B cell (primary cell): ENCODE data around the gene TMEM87B. TPM values are rescaled to one million over a fixed set of nuclear protein-coding genes. Genes with fewer than 3 reads are reported as not detected.

Experiments used
- ATAC-seq: fragments of 200-7000 bp; cut with Tn5 transposase; one replicate; pipeline ENCODE4 v1.10.0; 2021; ENCODE audit warnings: low read depth, mild to moderate bottlenecking, moderate number of reproducible peaks, moderate library complexity
- CTCF ChIA-PET: fragments of 350-600 bp; sonication (Branson Sonifier 250); formaldehyde crosslinking; loops from one replicate; lab custom pipeline; 2021; ENCODE audit warnings: antibody characterized with exemption, inconsistent platforms; lab: Charles Lee
- POLR2A ChIA-PET: fragments of 350-600 bp; sonication (Branson Sonifier 250); formaldehyde crosslinking; loops from one replicate; lab custom pipeline; 2021; ENCODE audit warnings: antibody characterized with exemption; lab: Charles Lee
- DNase-seq: peaks from one replicate; pipeline ENCODE4 v3.0.0; 2013
- H2AFZ ChIP-seq: 2 replicates; pipeline ENCODE4 v1.6.1; 2012; ENCODE audit warnings: mild to moderate bottlenecking, low read depth, low read length; ENCODE audit not compliant: insufficient read depth, poor library complexity, severe bottlenecking
- H3K27ac ChIP-seq, 2 donors: 1 replicate in 1 of 2; 2 replicates in 1 of 2; pipeline ENCODE4 v1.5.1; 2012 to 2013; ENCODE audit warnings: low read length in 2 of 2, mild to moderate bottlenecking in 2 of 2, moderate library complexity in 1 of 2
- H3K27me3 ChIP-seq, 4 experiments: fragments of 200-600 bp in 1 of 4; sonication (generic) in 1 of 4; replicated peaks in 1 of 4; 1 replicate in 2 of 4; 2 replicates in 2 of 4; pipeline versions ENCODE4 v1.6.1 to v1.7.0; 2013 to 2016; ENCODE audit warnings: low read length in 3 of 4, mild to moderate bottlenecking in 2 of 4, mixed read lengths in 1 of 4, moderate library complexity in 1 of 4; ENCODE audit not compliant: insufficient read depth in 4 of 4, control insufficient read depth in 3 of 4; ENCODE audit errors: control extremely low read depth in 1 of 4
- H3K36me3 ChIP-seq, 2 experiments: replicated peaks in 1 of 2; 1 replicate in 1 of 2; 2 replicates in 1 of 2; pipeline versions ENCODE4 v1.6.1 to v1.7.1; 2013; ENCODE audit warnings: low read length in 1 of 2; ENCODE audit not compliant: insufficient read depth in 2 of 2, control insufficient read depth in 1 of 2; ENCODE audit errors: control extremely low read depth in 1 of 2, extremely low read depth in 1 of 2
- H3K4me1 ChIP-seq, 2 donors: fragments of 200-600 bp in 1 of 2; sonication (generic) in 1 of 2; 1 replicate in 1 of 2; 2 replicates in 1 of 2; pipeline versions ENCODE4 v1.5.1 to v1.6.1; 2013 to 2017; ENCODE audit warnings: low read length in 2 of 2; ENCODE audit not compliant: control insufficient read depth in 2 of 2, insufficient read depth in 2 of 2
- H3K4me2 ChIP-seq: replicated peaks from 2 replicates; pipeline ENCODE3; 2012; ENCODE audit warnings: mild to moderate bottlenecking, low read depth, low read length; ENCODE audit not compliant: poor library complexity, severe bottlenecking
- H3K4me3 ChIP-seq, 5 experiments: fragments of 200-600 bp in 1 of 5; sonication (generic) in 1 of 5; 1 replicate in 3 of 5; 2 replicates in 2 of 5; pipeline versions ENCODE4 v1.5.1 to v1.7.0; 2011 to 2016; ENCODE audit warnings: low read length in 4 of 5, mild to moderate bottlenecking in 4 of 5, low read depth in 2 of 5, control low read depth in 1 of 5, moderate library complexity in 1 of 5; ENCODE audit not compliant: insufficient read depth in 1 of 5; ENCODE audit errors: control extremely low read depth in 1 of 5, extremely low read depth in 1 of 5
- H3K79me2 ChIP-seq: fragments of 200-600 bp; sonication (generic); one replicate; pipeline ENCODE4 v1.6.0; 2016; ENCODE audit warnings: low read length; ENCODE audit not compliant: control insufficient read depth, insufficient read depth
- H3K9ac ChIP-seq: fragments of 200-600 bp; sonication (generic); 2 replicates; pipeline ENCODE4 v1.6.1; 2017; ENCODE audit warnings: mild to moderate bottlenecking, low read length, moderate library complexity
- H3K9me3 ChIP-seq, 3 donors: one replicate each; pipeline versions ENCODE4 v1.6.1 to v1.7.1; 2013; ENCODE audit warnings: low read length in 2 of 3; ENCODE audit not compliant: control insufficient read depth in 2 of 3, insufficient read depth in 1 of 3; ENCODE audit errors: control extremely low read depth in 1 of 3
- H4K20me1 ChIP-seq: 2 replicates; pipeline ENCODE4 v1.6.0; 2012; ENCODE audit warnings: mild to moderate bottlenecking, low read length; ENCODE audit not compliant: insufficient read depth, control insufficient read depth, poor library complexity, severe bottlenecking
- H3K27ac Mint-ChIP-seq: one replicate; pipeline ENCODE4 v1.8.0; 2021; ENCODE audit warnings: mixed read lengths
- H3K27me3 Mint-ChIP-seq: one replicate; pipeline ENCODE4 v1.8.0; 2021; ENCODE audit warnings: mixed read lengths
- H3K4me1 Mint-ChIP-seq: one replicate; pipeline ENCODE4 v1.8.0; 2021; ENCODE audit warnings: mixed read lengths
- H3K4me3 Mint-ChIP-seq: one replicate; pipeline ENCODE4 v1.8.0; 2021; ENCODE audit warnings: mixed read lengths
- H3K9me3 Mint-ChIP-seq: one replicate; pipeline ENCODE4 v1.8.0; 2022; ENCODE audit warnings: mixed read lengths; ENCODE audit not compliant: insufficient read depth
- EZH2 ChIP-seq: IDR thresholded peaks from 2 replicates; pipeline ENCODE4 v1.6.1; 2012; ENCODE audit warnings: borderline replicate concordance, low read depth, mild to moderate bottlenecking, moderate library complexity, low read length; ENCODE audit not compliant: insufficient read depth, poor library complexity, severe bottlenecking
- WGBS: methylation state at CpG from one replicate; pipeline ENCODE4 v1.1.5; 2013; ENCODE audit warnings: missing lambda C conversion rate; ENCODE audit not compliant: insufficient coverage; 5-methylcytosine and 5-hydroxymethylcytosine counted together
- intact Hi-C: fragments of 100-400 bp; cut with micrococcal nuclease; formaldehyde crosslinking; loops from one replicate; pipeline ENCODE4 v1.10.0; 2022
- polyA plus RNA-seq: library from polyadenylated mRNA; depleted of rRNA; stranded (reverse); fragments of >200 nt; gene quantifications from 2 replicates; pipeline ENCODE4 v1.2.3, GENCODE V29; 2012
- total RNA-seq, 2 donors: library from RNA; stranded (reverse); fragments of 120-200 nt in 1 of 2; gene quantifications; 1 replicate in 1 of 2; 2 replicates in 1 of 2; pipeline versions ENCODE4 v1.2.3 to v1.2.4, GENCODE V29; 2013 to 2022
- TF ChIP-seq, protein P1 (sequence below): fragments of 200-600 bp; IDR thresholded peaks from one replicate; pipeline ENCODE4 v1.8.0; 2022; ENCODE audit warnings: antibody characterized with exemption, mild to moderate bottlenecking

Gene TMEM87B
- total and polyA plus RNA-seq, 2 donors (not counting 1 experiment from before 2014, with no cell fraction given) = 9.4 to 21.0 TPM

DNA sequence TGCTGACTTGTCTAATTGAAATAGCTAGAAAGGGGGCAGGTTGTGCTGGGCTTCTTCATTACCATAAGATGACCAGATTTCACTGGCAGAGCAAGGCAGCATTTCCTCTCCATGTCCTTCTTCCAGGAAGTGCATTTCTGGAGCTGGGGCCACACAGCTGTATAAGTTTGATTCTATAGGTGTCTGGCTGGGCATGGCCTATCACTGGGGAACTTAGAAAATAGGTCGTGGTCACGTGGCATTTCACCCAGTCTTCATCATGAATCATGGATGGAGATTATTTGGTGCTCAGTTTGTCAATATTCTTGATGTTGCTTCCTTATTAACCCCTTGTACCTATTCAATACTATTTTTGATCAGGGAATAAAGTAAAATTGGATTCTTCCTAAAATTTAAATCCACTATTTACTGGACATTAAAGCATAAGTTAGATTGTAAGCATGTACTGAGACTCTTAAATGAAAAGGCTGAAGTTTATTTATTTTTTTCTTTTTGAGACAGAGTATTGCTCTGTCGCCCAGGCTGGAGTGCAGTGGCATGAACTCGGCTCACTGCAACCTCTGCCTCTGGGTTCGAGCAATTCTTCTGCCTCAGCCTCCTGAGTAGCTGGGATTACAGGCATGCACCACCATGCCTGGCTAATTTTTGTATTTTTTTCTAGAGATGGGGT, 49.5 kb upstream of the TMEM87B start:
- Histone ChIP-seq H3K27ac (no peak overlapping the region), H4K20me1 (no peaks in the 10 kb centered on the region), H3K9ac (no peak overlapping the region), H3K27me3 (no peaks in the 10 kb centered on the region), H3K9me3 (no peaks in the 10 kb centered on the region), H3K4me1 (peaks cover 24 to 25% of the 10 kb centered on the region in 2 donors), H3K4me3 (no peak overlapping the region), H3K36me3 (no peaks in the 10 kb centered on the region), H3K79me2 (no peaks in the 10 kb centered on the region), H2AFZ (no peak overlapping the region), H3K4me2 (no peak overlapping the region)
- intact Hi-C loops = no loop called here
- ChIA-PET POLR2A (no interaction called here), CTCF (no interaction called here)
- no peak overlapping the region for H3K27ac Mint-ChIP-seq
- no peak for ATAC-seq
- DNase-seq = no peak
- no peaks in the 10 kb centered on the region for H3K27me3 Mint-ChIP-seq
- H3K9me3 Mint-ChIP-seq = no peaks in the 10 kb centered on the region
- TF ChIP-seq, protein P1, sequence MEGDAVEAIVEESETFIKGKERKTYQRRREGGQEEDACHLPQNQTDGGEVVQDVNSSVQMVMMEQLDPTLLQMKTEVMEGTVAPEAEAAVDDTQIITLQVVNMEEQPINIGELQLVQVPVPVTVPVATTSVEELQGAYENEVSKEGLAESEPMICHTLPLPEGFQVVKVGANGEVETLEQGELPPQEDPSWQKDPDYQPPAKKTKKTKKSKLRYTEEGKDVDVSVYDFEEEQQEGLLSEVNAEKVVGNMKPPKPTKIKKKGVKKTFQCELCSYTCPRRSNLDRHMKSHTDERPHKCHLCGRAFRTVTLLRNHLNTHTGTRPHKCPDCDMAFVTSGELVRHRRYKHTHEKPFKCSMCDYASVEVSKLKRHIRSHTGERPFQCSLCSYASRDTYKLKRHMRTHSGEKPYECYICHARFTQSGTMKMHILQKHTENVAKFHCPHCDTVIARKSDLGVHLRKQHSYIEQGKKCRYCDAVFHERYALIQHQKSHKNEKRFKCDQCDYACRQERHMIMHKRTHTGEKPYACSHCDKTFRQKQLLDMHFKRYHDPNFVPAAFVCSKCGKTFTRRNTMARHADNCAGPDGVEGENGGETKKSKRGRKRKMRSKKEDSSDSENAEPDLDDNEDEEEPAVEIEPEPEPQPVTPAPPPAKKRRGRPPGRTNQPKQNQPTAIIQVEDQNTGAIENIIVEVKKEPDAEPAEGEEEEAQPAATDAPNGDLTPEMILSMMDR = no peak
- TF ChIP-seq EZH2 = no peak
- 96% methylated on average over 3 of the region's 5 CpGs for WGBS
- peaks cover 26% of the 10 kb centered on the region for H3K4me1 Mint-ChIP-seq
- H3K4me3 Mint-ChIP-seq = no peak overlapping the region

DNA sequence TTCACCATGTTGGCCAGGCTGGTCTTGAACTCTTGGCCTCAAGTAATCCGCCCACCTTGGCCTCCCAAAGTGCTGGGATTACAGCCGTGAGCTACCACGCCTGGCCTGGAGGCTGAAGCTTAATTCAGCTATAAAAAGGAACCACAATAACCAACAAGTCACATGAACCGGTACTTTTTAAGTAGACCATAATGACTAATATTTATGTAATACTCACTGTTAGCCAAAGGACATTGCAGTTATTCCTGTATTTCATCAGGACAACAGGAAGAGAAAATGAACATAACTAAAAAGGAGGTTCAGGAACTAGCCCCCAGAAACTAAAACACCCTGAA, 49.0 kb upstream of the TMEM87B start:
- intact Hi-C loops = no loop called here
- H3K27ac Mint-ChIP-seq = no peak overlapping the region
- ATAC-seq (no peak), DNase-seq (no peak)
- Histone ChIP-seq H3K9ac (no peak overlapping the region), H3K4me2 (no peak overlapping the region), H2AFZ (no peak overlapping the region), H3K36me3 (no peaks in the 10 kb centered on the region), H3K4me1 (peaks cover 19 to 20% of the 10 kb centered on the region in 2 donors), H3K79me2 (no peaks in the 10 kb centered on the region), H3K27me3 (no peaks in the 10 kb centered on the region), H3K9me3 (no peaks in the 10 kb centered on the region), H3K4me3 (no peak overlapping the region), H4K20me1 (no peaks in the 10 kb centered on the region), H3K27ac (no peak overlapping the region)
- POLR2A ChIA-PET = no interaction called here
- H3K4me3 Mint-ChIP-seq = no peak overlapping the region
- TF ChIP-seq EZH2 = no peak
- TF ChIP-seq, protein P1 = no peak
- peaks cover 21% of the 10 kb centered on the region for H3K4me1 Mint-ChIP-seq
- no CpG with 5 or more reads among the region's 4 CpGs for WGBS
- H3K9me3 Mint-ChIP-seq = no peaks in the 10 kb centered on the region
- H3K27me3 Mint-ChIP-seq = no peaks in the 10 kb centered on the region
- CTCF ChIA-PET = no interaction called here
